Activated naive CD4-positive, alpha-beta T cell treated with anti-CD3 and anti-CD28 coated beads for 36 hours (primary cell): ENCODE results near the gene HDAC6. TPM values are rescaled to one million over a fixed set of nuclear protein-coding genes. Genes with fewer than 3 reads are reported as not detected.
A peak's percentile ranks its signal among the peaks of the same experiment; 100 is the strongest.

ENCODE experiments used
- CTCF ChIA-PET: fragments of 350-600 bp; sonication (Branson Sonifier 250); formaldehyde crosslinking; loops from one replicate; lab custom pipeline; 2021; ENCODE audit warnings: antibody characterized with exemption; lab: Charles Lee
- DNase-seq: peaks from one replicate; pipeline ENCODE4 v3.0.0-alpha.2; 2020
- H3K27ac Mint-ChIP-seq: one replicate; pipeline ENCODE4 v1.8.0; 2021; ENCODE audit warnings: mild to moderate bottlenecking, mixed read lengths
- H3K27me3 Mint-ChIP-seq: one replicate; pipeline ENCODE4 v1.8.0; 2021; ENCODE audit warnings: low read depth, mixed read lengths
- H3K36me3 Mint-ChIP-seq: one replicate; pipeline ENCODE4 v1.8.0; 2021; ENCODE audit warnings: low read depth, mixed read lengths
- H3K4me1 Mint-ChIP-seq: one replicate; pipeline ENCODE4 v1.8.0; 2021; ENCODE audit warnings: low read depth, mixed read lengths
- H3K4me3 Mint-ChIP-seq: one replicate; pipeline ENCODE4 v1.8.0; 2021; ENCODE audit warnings: mild to moderate bottlenecking, moderate library complexity, mixed read lengths
- H3K9me3 Mint-ChIP-seq: one replicate; pipeline ENCODE4 v1.8.0; 2021; ENCODE audit warnings: mixed read lengths
- intact Hi-C: fragments of 100-400 bp; cut with micrococcal nuclease; formaldehyde crosslinking; loops from one replicate; pipeline ENCODE4 v1.15.1; 2023
- total RNA-seq, 2 experiments: library from RNA; stranded (reverse); gene quantifications; one replicate each; pipeline ENCODE4 v1.2.3, GENCODE V29; 2021

The HDAC6 gene
- total RNA-seq: 10 to 100 TPM; 91.1 to 99.4 TPM

GRCh38 chrX:48801280-48802088, at the start of gene HDAC6:
Gene HDAC6 (plus strand): TSS chrX:48802067. CDS start chrX:48802693, 626 bp downstream.
- peak within 1 kb of the TSS; percentile 93 for H3K4me3 Mint-ChIP-seq
- peaks cover 7% of the 10 kb centered on the region for H3K36me3 Mint-ChIP-seq
- no peaks in the 10 kb centered on the region for H3K9me3 Mint-ChIP-seq
- H3K27me3 Mint-ChIP-seq: no peaks in the 10 kb centered on the region
- H3K27ac Mint-ChIP-seq: peak within 1 kb of the TSS; percentile 98
- CTCF ChIA-PET: interaction anchor here (0.6 to 0.9 kb wide), 3 partner anchors 92 to 153 kb away, joined by 3 to 4 read pairs (median 3); no protein-coding TSS in a partner anchor
- intact Hi-C loops: loop anchor here (1.0 to 10.0 kb wide), 18 partner anchors 64 to 1147 kb away; partner anchors contain the start of genes CLCN5, ELK1, FTSJ1 and GPKOW
- H3K4me1 Mint-ChIP-seq: peaks cover 13% of the 10 kb centered on the region
- peak; percentile 96 for DNase-seq

GRCh38 chrX:48752498-48752897, 49.4 kb upstream of the HDAC6 start:
- DNase-seq: no peak
- no peak overlapping the region for H3K27ac Mint-ChIP-seq
- H3K36me3 Mint-ChIP-seq: no peaks in the 10 kb centered on the region
- CTCF ChIA-PET: no interaction called here
- peaks cover 6% of the 10 kb centered on the region for H3K4me1 Mint-ChIP-seq
- H3K4me3 Mint-ChIP-seq: no peak overlapping the region
- no peaks in the 10 kb centered on the region for H3K9me3 Mint-ChIP-seq
- intact Hi-C loops: no loop called here
- no peaks in the 10 kb centered on the region for H3K27me3 Mint-ChIP-seq

GRCh38 chrX:48753708-48754228, 48.1 kb upstream of the HDAC6 start:
- H3K9me3 Mint-ChIP-seq: no peaks in the 10 kb centered on the region
- no peak overlapping the region for H3K27ac Mint-ChIP-seq
- intact Hi-C loops: no loop called here
- no peaks in the 10 kb centered on the region for H3K36me3 Mint-ChIP-seq
- peaks cover 6% of the 10 kb centered on the region for H3K4me1 Mint-ChIP-seq
- no peak overlapping the region for H3K4me3 Mint-ChIP-seq
- DNase-seq: no peak
- CTCF ChIA-PET: no interaction called here
- H3K27me3 Mint-ChIP-seq: no peaks in the 10 kb centered on the region

- H3K9me3 Mint-ChIP-seq: no peaks in the 10 kb centered on the region
- H3K4me3 Mint-ChIP-seq: no peak overlapping the region
- intact Hi-C loops: no loop called here
- peaks cover 6% of the 10 kb centered on the region for H3K4me1 Mint-ChIP-seq
- no peak overlapping the region for H3K27ac Mint-ChIP-seq
- H3K27me3 Mint-ChIP-seq: no peaks in the 10 kb centered on the region
- DNase-seq: no peak
- CTCF ChIA-PET: no interaction called here
- H3K36me3 Mint-ChIP-seq: no peaks in the 10 kb centered on the region
Observed at GRCh38 chrX:48754238-48754637, 47.6 kb upstream of the HDAC6 start.

GRCh38 chrX:48761674-48762471, 40.0 kb upstream of the HDAC6 start, which contains the start of gene GLOD5:
Gene GLOD5 (plus strand): TSS chrX:48761747. CDS start chrX:48761791, 44 bp downstream.
- H3K27me3 Mint-ChIP-seq: no peaks in the 10 kb centered on the region
- peak; percentile 46 for DNase-seq
- no peaks in the 10 kb centered on the region for H3K9me3 Mint-ChIP-seq
- H3K4me1 Mint-ChIP-seq: peaks cover 4% of the 10 kb centered on the region
- intact Hi-C loops: no loop called here
- no peak within 1 kb of the TSS for H3K27ac Mint-ChIP-seq
- CTCF ChIA-PET: no interaction called here
- H3K4me3 Mint-ChIP-seq: no peak within 1 kb of the TSS
- H3K36me3 Mint-ChIP-seq: no peaks in the 10 kb centered on the region

- H3K4me1 Mint-ChIP-seq: no peaks in the 10 kb centered on the region
- CTCF ChIA-PET: no interaction called here
Observed at GRCh38 chrX:48769230-48769629, 32.6 kb upstream of the HDAC6 start.

GRCh38 chrX:48770296-48770695, 31.6 kb upstream of the HDAC6 start:
- intact Hi-C loops: no loop called here
- no peak overlapping the region for H3K4me3 Mint-ChIP-seq
- no peaks in the 10 kb centered on the region for H3K36me3 Mint-ChIP-seq
- DNase-seq: no peak
- no peaks in the 10 kb centered on the region for H3K4me1 Mint-ChIP-seq
- H3K9me3 Mint-ChIP-seq: no peaks in the 10 kb centered on the region
- CTCF ChIA-PET: no interaction called here
- H3K27ac Mint-ChIP-seq: no peak overlapping the region
- H3K27me3 Mint-ChIP-seq: no peaks in the 10 kb centered on the region

More at GRCh38 chrX:48769230-48769629, 32.6 kb upstream of the HDAC6 start:
- Mint-ChIP-seq H3K27me3 (no peaks in the 10 kb centered on the region), H3K4me3 (no peak overlapping the region), H3K27ac (no peak overlapping the region), H3K36me3 (no peaks in the 10 kb centered on the region), H3K9me3 (no peaks in the 10 kb centered on the region)
- intact Hi-C loops: no loop called here
- DNase-seq: no peak

- H3K4me3 Mint-ChIP-seq: no peak overlapping the region
- H3K9me3 Mint-ChIP-seq: no peaks in the 10 kb centered on the region
- H3K36me3 Mint-ChIP-seq: no peaks in the 10 kb centered on the region
- H3K27ac Mint-ChIP-seq: no peak overlapping the region
- no peak for DNase-seq
- H3K4me1 Mint-ChIP-seq: no peaks in the 10 kb centered on the region
- CTCF ChIA-PET: no interaction called here
- H3K27me3 Mint-ChIP-seq: no peaks in the 10 kb centered on the region
- intact Hi-C loops: no loop called here
Observed at GRCh38 chrX:48772602-48773001, 29.3 kb upstream of the HDAC6 start.

- Mint-ChIP-seq H3K4me3 (no peak overlapping the region), H3K27me3 (no peaks in the 10 kb centered on the region), H3K9me3 (no peaks in the 10 kb centered on the region), H3K27ac (no peak overlapping the region), H3K4me1 (no peaks in the 10 kb centered on the region), H3K36me3 (no peaks in the 10 kb centered on the region)
- CTCF ChIA-PET: no interaction called here
- intact Hi-C loops: no loop called here
- no peak for DNase-seq
Observed at GRCh38 chrX:48776818-48777439, 24.9 kb upstream of the HDAC6 start.

GRCh38 chrX:48779399-48779798, 22.5 kb upstream of the HDAC6 start:
- no peak for DNase-seq
- Mint-ChIP-seq H3K27ac (no peak overlapping the region), H3K9me3 (no peaks in the 10 kb centered on the region), H3K27me3 (no peaks in the 10 kb centered on the region), H3K4me1 (no peaks in the 10 kb centered on the region), H3K36me3 (no peaks in the 10 kb centered on the region), H3K4me3 (no peak overlapping the region)
- CTCF ChIA-PET: no interaction called here
- intact Hi-C loops: no loop called here

- CTCF ChIA-PET: no interaction called here
- Mint-ChIP-seq H3K9me3 (no peaks in the 10 kb centered on the region), H3K27ac (no peak overlapping the region), H3K4me3 (no peak overlapping the region), H3K27me3 (no peaks in the 10 kb centered on the region), H3K36me3 (no peaks in the 10 kb centered on the region), H3K4me1 (no peaks in the 10 kb centered on the region)
- intact Hi-C loops: no loop called here
- no peak for DNase-seq
Observed at GRCh38 chrX:48781705-48782104, 20.2 kb upstream of the HDAC6 start.

- Mint-ChIP-seq H3K9me3 (no peaks in the 10 kb centered on the region), H3K4me1 (no peaks in the 10 kb centered on the region), H3K27me3 (no peaks in the 10 kb centered on the region), H3K36me3 (no peaks in the 10 kb centered on the region), H3K4me3 (no peak overlapping the region), H3K27ac (no peak overlapping the region)
- CTCF ChIA-PET: no interaction called here
- DNase-seq: no peak
- intact Hi-C loops: no loop called here
Observed at GRCh38 chrX:48782216-48782615, 19.7 kb upstream of the HDAC6 start.
